Mammary epithelial cell (primary cell): Measurements from ENCODE around the gene OR51L1.

Experiments
- CTCF ChIP-seq, 2 donors: IDR thresholded peaks in 1 of 2; conservative IDR thresholded peaks in 1 of 2; 2 replicates each; pipeline ENCODE4 v1.5.1; 2011 to 2012; ENCODE audit warnings: inconsistent platforms in 2 of 2, low read length in 2 of 2, mild to moderate bottlenecking in 2 of 2, control low read depth in 1 of 2, low read depth in 1 of 2; ENCODE audit not compliant: insufficient read depth in 1 of 2; ENCODE audit errors: extremely low read depth in 1 of 2
- EZH2 ChIP-seq: IDR thresholded peaks from 2 replicates; pipeline ENCODE4 v1.6.1; 2012; ENCODE audit warnings: low read length, inconsistent platforms, borderline replicate concordance

- TF ChIP-seq CTCF (conservative IDR thresholded peaks at IDR 0.05 in 1 of 2, IDR thresholded peaks at IDR 0.05 in 1 of 2; ENCODE audit: extremely low read depth in 1 of 2, insufficient read depth in 1 of 2, low read depth in 1 of 2, low read length in 2 of 2): no peak
- no peak for TF ChIP-seq EZH2
These were observed 43.3 kb downstream of the OR51L1 start for GRCh38 chr11:5037926-5038325.
